K562 (cell line): Measurements from ENCODE around the gene USP31. TPM values are rescaled to one million over a fixed set of nuclear protein-coding genes. Genes with fewer than 3 reads are reported as not detected.

Experiments used
- ATAC-seq: fragments of 200-7000 bp; cut with Tn5 transposase; 3 replicates; pipeline ENCODE4 v1.9.1; 2020; ENCODE audit warnings: moderate library complexity
- BruUV-seq: library from RNA; stranded (reverse); fragments of 400-500 nt; replicated peaks from 2 replicates; lab custom pipeline; 2021; lab: Mats Ljungman, UMichigan
- CTCF ChIA-PET: fragments of 300-600 bp; formaldehyde crosslinking; extraction: SDS; loops from one replicate; lab custom pipeline; 2021; ENCODE audit warnings: low intra/inter-chr PET ratio; lab: Yijun Ruan, JAX
- POLR2A ChIA-PET: fragments of 300-600, 350-650 bp; sonication (Branson Sonifier 250); formaldehyde crosslinking; extraction: SDS; loops from one replicate; lab custom pipeline; 2021; ENCODE audit warnings: antibody characterized with exemption, inconsistent platforms; lab: Yijun Ruan, JAX
- DNase-seq, 4 experiments: peaks; one replicate each; pipeline versions ENCODE4 v3.0.0 to v3.0.0-alpha.2; 2011 to 2018; ENCODE audit warnings: low spot score in 3 of 4, mixed read lengths in 3 of 4; ENCODE audit errors: extremely low read depth in 1 of 4
- FAIRE-seq: peaks from 2 replicates; lab custom pipeline; 2011; peaks lifted over from hg19 to GRCh38; lab: Jason Lieb, UNC
- H2AFZ ChIP-seq: 2 replicates; pipeline ENCODE4 v1.6.0; 2011; ENCODE audit warnings: low read depth, low read length, control low read depth, inconsistent platforms
- H3K27ac ChIP-seq: fragments of 200-600 bp; 3 replicates; pipeline ENCODE4 v1.8.0; 2011; ENCODE audit warnings: low read depth, mild to moderate bottlenecking, control low read depth, inconsistent platforms, low read length, moderate library complexity, mixed read lengths; ENCODE audit errors: extremely low read depth
- H3K27me3 ChIP-seq, 2 experiments: fragments of 300-600 bp in 1 of 2; 2 replicates in 1 of 2; 3 replicates in 1 of 2; pipeline versions ENCODE4 v1.6.0 to v1.8.0; 2011; ENCODE audit warnings: inconsistent platforms in 2 of 2, low read length in 2 of 2, mild to moderate bottlenecking in 1 of 2, mixed read lengths in 1 of 2, moderate library complexity in 1 of 2; ENCODE audit not compliant: control insufficient read depth in 2 of 2, insufficient read depth in 2 of 2
- H3K36me3 ChIP-seq: fragments of 300-600 bp; 3 replicates; pipeline ENCODE4 v1.8.0; 2011; ENCODE audit warnings: mild to moderate bottlenecking, low read length, inconsistent platforms; ENCODE audit not compliant: control insufficient read depth, insufficient read depth
- H3K4me1 ChIP-seq, 2 experiments: fragments of 200-600 bp in 1 of 2; replicated peaks in 1 of 2; 2 replicates in 1 of 2; 3 replicates in 1 of 2; pipeline versions ENCODE4 v1.5.1 to v1.8.0; 2011; ENCODE audit warnings: inconsistent platforms in 2 of 2, low read length in 2 of 2, mild to moderate bottlenecking in 1 of 2, mixed read lengths in 1 of 2, moderate library complexity in 1 of 2; ENCODE audit not compliant: control insufficient read depth in 2 of 2, insufficient read depth in 2 of 2
- H3K4me2 ChIP-seq: 2 replicates; pipeline ENCODE4 v1.6.1; 2011; ENCODE audit warnings: low read length, control low read depth, inconsistent platforms, mixed read lengths; ENCODE audit not compliant: insufficient read depth
- H3K4me3 ChIP-seq: fragments of 200-600 bp; sonication (generic), shearing (Covaris generic); 2 replicates; pipeline ENCODE4 v1.5.1; 2016; ENCODE audit warnings: control low read depth, inconsistent platforms
- H3K79me2 ChIP-seq: fragments of 200-600 bp; 3 replicates; pipeline ENCODE4 v1.8.0; 2011; ENCODE audit warnings: low read length, inconsistent platforms; ENCODE audit not compliant: control insufficient read depth, insufficient read depth
- H3K9ac ChIP-seq, 2 experiments: 2 replicates each; pipeline versions ENCODE4 v1.6.0 to v1.6.1; 2011; ENCODE audit warnings: low read depth in 2 of 2, low read length in 2 of 2, control low read depth in 1 of 2, inconsistent platforms in 1 of 2, mild to moderate bottlenecking in 1 of 2, mixed read lengths in 1 of 2; ENCODE audit not compliant: insufficient read depth in 1 of 2
- H3K9me1 ChIP-seq: one replicate; pipeline ENCODE4 v1.6.0; 2011; ENCODE audit warnings: inconsistent platforms, mild to moderate bottlenecking, low read length, moderate library complexity; ENCODE audit not compliant: control insufficient read depth, insufficient read depth
- H3K9me3 ChIP-seq: replicated peaks from 2 replicates; pipeline ENCODE4 v1.5.1; 2011; ENCODE audit warnings: low read depth, low read length, inconsistent platforms; ENCODE audit not compliant: control insufficient read depth, insufficient read depth
- H4K20me1 ChIP-seq: replicated peaks from 2 replicates; pipeline ENCODE4 v1.6.1; 2011; ENCODE audit warnings: low read length, inconsistent platforms, mixed read lengths; ENCODE audit not compliant: control insufficient read depth, insufficient read depth
- BRD4 ChIP-seq: fragments of 200-600 bp; sonication (generic); IDR thresholded peaks from 2 replicates; pipeline ENCODE4 v1.6.1; 2017; ENCODE audit warnings: inconsistent platforms
- FOXM1 ChIP-seq, 2 experiments: fragments of 450-650 bp in 1 of 2; sonication (generic) in 1 of 2; formaldehyde crosslinking in 1 of 2; IDR thresholded peaks; 2 replicates each; pipeline versions ENCODE4 v1.6.1 to v1.9.0; 2017 to 2022; ENCODE audit warnings: low read depth in 2 of 2, mild to moderate bottlenecking in 2 of 2, missing genetic modification reagents in 1 of 2, moderate library complexity in 1 of 2
- NELFE ChIP-seq: IDR thresholded peaks from 2 replicates; pipeline ENCODE4 v1.6.1; 2011; ENCODE audit warnings: mild to moderate bottlenecking; ENCODE audit not compliant: insufficient read depth, insufficient read length
- RBM17 ChIP-seq: fragments of 200-400 bp; formaldehyde crosslinking; IDR thresholded peaks from 2 replicates; pipeline ENCODE4 v1.6.1; 2017; ENCODE audit warnings: low read depth, mild to moderate bottlenecking, low read length, borderline replicate concordance
- SETDB1 ChIP-seq: IDR thresholded peaks from one replicate; pipeline ENCODE4 v1.6.1; 2012; ENCODE audit warnings: low read length, control low read depth, inconsistent platforms
- USF2 ChIP-seq: sonication (generic); formaldehyde crosslinking; IDR thresholded peaks from 2 replicates; pipeline ENCODE4 v1.5.0; 2020; ENCODE audit warnings: missing genetic modification reagents
- ZNF232 ChIP-seq: sonication (generic); formaldehyde crosslinking; IDR thresholded peaks from 2 replicates; pipeline ENCODE4 v1.8.0; 2022; ENCODE audit warnings: mild to moderate bottlenecking, missing genetic modification reagents
- ZNF436 ChIP-seq: fragments of 250-450, 450-650 bp; sonication (Bioruptor Pico); formaldehyde crosslinking; IDR thresholded peaks from 2 replicates; pipeline ENCODE4 v1.7.0; 2020; ENCODE audit warnings: mild to moderate bottlenecking
- ZNF561 ChIP-seq: fragments of 450-650 bp; formaldehyde crosslinking; conservative IDR thresholded peaks from 2 replicates; pipeline ENCODE4 v1.4.0; 2020; ENCODE audit warnings: mild to moderate bottlenecking, moderate library complexity
- WGBS: fragments of 100-300 bp; shearing (Covaris generic); methylation state at CpG from one replicate; pipeline ENCODE4 v1.1.6; 2016; ENCODE audit warnings: low coverage, mixed read lengths; ENCODE audit not compliant: insufficient coverage; ENCODE audit errors: missing lambda C conversion rate; 5-methylcytosine and 5-hydroxymethylcytosine counted together
- in situ Hi-C: fragments of 300-500 bp; cut with MboI; formaldehyde crosslinking; loops from 4 replicates; pipeline ENCODE4 v1.15.0; 2018; ENCODE audit warnings: inconsistent platforms, mixed read lengths
- intact Hi-C: fragments of 100-400 bp; cut with micrococcal nuclease; formaldehyde crosslinking; loops from 2 replicates; pipeline ENCODE4 v1.14.2; 2022
- polyA plus RNA-seq, 8 experiments: library from polyadenylated mRNA; depleted of rRNA in 4 of 8; stranded (reverse) in 5 of 8; unstranded in 3 of 8; fragments of >200 nt; fragmentation: Nextera tagmentation in 2 of 8; fragmentation: Illumina TruSeq in 1 of 8; extraction: Ambion mirVana in 2 of 8; extraction: Trizol in 1 of 8; gene quantifications; 2 replicates each; pipeline versions ENCODE4 v1.2.1 to v1.2.3, GENCODE V29; 2011 to 2014; ENCODE audit warnings: inconsistent platforms in 1 of 8, missing spikeins in 1 of 8
- total RNA-seq, 7 experiments: library from RNA; depleted of rRNA in 6 of 7; stranded (reverse); fragments of >200 nt in 6 of 7; fragmentation: Illumina TruSeq in 2 of 7; extraction: Trizol in 2 of 7; gene quantifications; 2 replicates each; pipeline versions ENCODE4 v1.2.1 to v1.2.3, GENCODE V29; 2011 to 2021; ENCODE audit warnings: low replicate concordance in 1 of 7

USP31 gene
- total and polyA plus RNA-seq, 9 of the 15 experiments (the other 6 are each of a cell fraction or from before 2014, with no cell fraction given) = 0.56 to 4.9 (median 2.9) TPM

GRCh38 chr16:23026784-23027362 is 122.4 kb downstream of the USP31 start (continued):
- TF ChIP-seq ZNF561 (CRISPR knock-in tag) (no peak), ZNF436 (CRISPR knock-in tag) (no peak), RBM17 (no peak)

DNA sequence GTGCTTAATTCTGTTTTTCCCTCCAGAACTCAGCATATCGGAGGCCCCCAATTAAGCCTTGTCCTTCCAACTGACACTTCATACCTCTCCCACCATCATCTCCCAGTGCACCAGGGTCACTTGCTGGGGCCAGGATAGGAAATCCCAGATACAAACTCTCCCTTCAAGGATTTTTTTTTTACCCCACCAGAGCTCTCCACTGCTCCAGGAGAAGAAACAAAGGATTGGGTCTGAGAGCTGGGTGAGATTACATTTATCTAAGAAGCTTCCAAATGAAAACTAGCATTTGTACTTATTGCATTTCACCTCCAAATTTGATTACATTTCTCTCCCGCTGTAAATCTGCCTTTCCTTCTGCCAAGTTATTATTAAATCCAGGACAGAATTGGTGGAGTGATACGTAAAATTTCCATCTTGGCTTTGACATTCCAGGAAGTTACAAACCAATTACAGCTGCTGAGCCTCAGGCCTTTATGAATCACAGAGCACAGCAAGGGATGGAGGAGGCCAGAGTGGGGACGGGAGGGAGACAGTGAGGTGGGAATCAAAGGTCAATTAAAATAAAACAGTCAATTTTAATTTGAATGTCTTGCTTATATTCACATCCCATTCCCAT is 123.5 kb downstream of the USP31 start:
- H2AFZ ChIP-seq = no peak overlapping the region
- H3K79me2 ChIP-seq = no peaks in the 10 kb centered on the region
- no peak for ATAC-seq
- ChIA-PET CTCF (interaction anchor here (0.7 kb wide), 1 partner anchor 1471 kb away, joined by 4 read pairs; no protein-coding TSS in a partner anchor), POLR2A (interaction anchor here (0.6 kb wide), 1 partner anchor 278 kb away, joined by 3 read pairs; no protein-coding TSS in a partner anchor)
- no peaks in the 10 kb centered on the region for H3K36me3 ChIP-seq
- H3K4me2 ChIP-seq = no peak overlapping the region
- H3K27ac ChIP-seq = no peak overlapping the region
- intact Hi-C loops = no loop called here
- H3K27me3 ChIP-seq = peaks cover 0 to 3% of the 10 kb centered on the region in 2 experiments; a peak in 1 of 5 replicates
- no peak overlapping the region for H3K9ac ChIP-seq
- 1% methylated on average over 4 of the region's 4 CpGs for WGBS
- H3K4me3 ChIP-seq = no peak overlapping the region
- TF ChIP-seq BRD4 (no peak), SETDB1 (no peak), NELFE (no peak), USF2 (CRISPR knock-in tag) (no peak), ZNF232 (CRISPR knock-in tag) (no peak), FOXM1 (IDR thresholded peaks at IDR 0.05; ENCODE audit: low read depth) (no peak), FOXM1 (CRISPR knock-in tag; IDR thresholded peaks at IDR 0.05; ENCODE audit: low read depth) (no peak)
- no TSS peak for BruUV-seq
- in situ Hi-C loops = no loop called here
- H3K9me3 ChIP-seq = no peaks in the 10 kb centered on the region
- H3K9me1 ChIP-seq = no peaks in the 10 kb centered on the region
- no peak for FAIRE-seq
- H4K20me1 ChIP-seq = no peaks in the 10 kb centered on the region
- H3K4me1 ChIP-seq = no peaks in the 10 kb centered on the region
- no peak for DNase-seq
